Right atrium auricular region (tissue), 2 donors: ENCODE data around the gene BCO2. TPM values are rescaled to one million over a fixed set of nuclear protein-coding genes. Genes with fewer than 3 reads are reported as not detected.

Experiments
- DNase-seq: peaks from one replicate; pipeline ENCODE4 v3.0.0-alpha.2; 2019; ENCODE audit warnings: low spot score
- H3K27ac ChIP-seq, 2 donors: fragments of 200-600 bp; sonication (generic); 1 replicate in 1 of 2; 2 replicates in 1 of 2; pipeline ENCODE4 v1.5.1; 2016 to 2019
- H3K27me3 ChIP-seq, 2 donors: fragments of 200-600 bp; sonication (generic); one replicate each; pipeline versions ENCODE4 v1.5.1 to v1.6.0; 2017 to 2019
- H3K36me3 ChIP-seq: fragments of 200-600 bp; sonication (generic); one replicate; pipeline ENCODE4 v1.5.1; 2016
- H3K4me1 ChIP-seq, 2 donors: fragments of 200-600 bp; sonication (generic); one replicate each; pipeline versions ENCODE4 v1.5.1 to v1.6.0; 2017 to 2019
- H3K4me3 ChIP-seq, 2 donors: fragments of 200-600 bp; sonication (generic); 1 replicate in 1 of 2; 2 replicates in 1 of 2; pipeline ENCODE4 v1.5.1; 2017 to 2019; ENCODE audit warnings: mild to moderate bottlenecking in 1 of 2, moderate library complexity in 1 of 2
- H3K9me3 ChIP-seq, 2 donors: fragments of 200-600 bp; sonication (generic); one replicate each; pipeline ENCODE4 v1.5.1; 2019
- CTCF ChIP-seq, 2 donors: fragments of 200-600 bp; sonication (generic); IDR thresholded peaks; one replicate each; pipeline ENCODE4 v1.5.1; 2019; ENCODE audit warnings: antibody characterized with exemption in 2 of 2
- total RNA-seq, 2 donors: library from RNA; depleted of rRNA; stranded (reverse); fragments of >200 nt; gene quantifications; one replicate each; pipeline ENCODE4 v1.1.0, GENCODE V29; 2016

BCO2 gene
- total RNA-seq, 2 donors from 2014 or later = 40.6 to 44.7 TPM

GRCh38 chr11:112229159-112229558 is 53.8 kb downstream of the BCO2 start:
- Histone ChIP-seq H3K9me3 (no peaks in the 10 kb centered on the region), H3K27ac (no peak overlapping the region), H3K4me3 (no peak overlapping the region), H3K4me1 (peaks cover 0 to 10% of the 10 kb centered on the region in 2 donors), H3K36me3 (peaks cover 21% of the 10 kb centered on the region), H3K27me3 (no peaks in the 10 kb centered on the region)
- no peak for TF ChIP-seq CTCF (IDR thresholded peaks at IDR 0.05)
- DNase-seq = no peak

- Histone ChIP-seq H3K27me3 (no peaks in the 10 kb centered on the region), H3K36me3 (peaks cover 19% of the 10 kb centered on the region), H3K4me1 (peaks cover 0 to 10% of the 10 kb centered on the region in 2 donors), H3K9me3 (no peaks in the 10 kb centered on the region), H3K4me3 (no peak overlapping the region), H3K27ac (no peak overlapping the region)
- no peak for DNase-seq
- TF ChIP-seq CTCF (IDR thresholded peaks at IDR 0.05) = no peak
Observed at GRCh38 chr11:112229746-112230433, 54.6 kb downstream of the BCO2 start.

GRCh38 chr11:112231952-112232351 is 56.6 kb downstream of the BCO2 start:
- H3K4me1 ChIP-seq = peaks cover 0 to 9% of the 10 kb centered on the region in 2 donors
- no peak for DNase-seq
- H3K36me3 ChIP-seq = peaks cover 37% of the 10 kb centered on the region
- H3K4me3 ChIP-seq = no peak overlapping the region
- H3K27me3 ChIP-seq = no peaks in the 10 kb centered on the region
- no peak for TF ChIP-seq CTCF (IDR thresholded peaks at IDR 0.05)
- H3K9me3 ChIP-seq = no peaks in the 10 kb centered on the region
- no peak overlapping the region for H3K27ac ChIP-seq

DNA sequence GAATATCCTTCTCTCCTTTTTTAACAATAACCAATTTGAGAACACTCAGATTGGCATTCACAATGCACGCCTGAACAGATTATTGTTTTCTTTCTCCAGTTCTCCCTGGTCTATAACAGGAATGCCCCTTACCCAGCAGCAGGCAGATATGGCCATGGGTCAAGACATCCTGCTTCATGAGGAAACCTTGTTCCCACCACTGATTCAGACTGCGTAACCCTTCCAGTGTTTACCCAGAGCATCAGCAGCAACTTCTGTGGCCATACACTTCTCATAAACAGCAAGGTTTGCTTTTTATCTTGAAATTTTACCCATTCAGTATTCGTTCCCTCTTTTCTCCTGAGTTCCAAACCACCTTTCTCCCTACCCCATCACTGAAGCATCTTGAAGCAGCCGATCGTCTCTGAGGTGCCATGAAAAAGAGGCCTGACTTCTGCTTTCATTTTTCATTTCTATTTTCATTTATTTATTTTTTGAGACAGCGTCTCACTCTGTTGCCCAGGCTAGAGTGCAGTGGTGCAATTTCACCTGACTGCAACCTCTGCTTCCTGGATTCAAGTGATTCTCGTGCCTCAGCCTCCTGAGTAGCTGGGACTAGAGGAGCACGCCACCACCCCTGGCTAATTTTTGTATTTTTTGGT is 60.6 kb downstream of the BCO2 start:
- no peak for DNase-seq
- H3K4me3 ChIP-seq = no peak overlapping the region
- no peaks in the 10 kb centered on the region for H3K27me3 ChIP-seq
- H3K36me3 ChIP-seq = peaks cover 37% of the 10 kb centered on the region
- H3K4me1 ChIP-seq = no peaks in the 10 kb centered on the region
- no peaks in the 10 kb centered on the region for H3K9me3 ChIP-seq
- H3K27ac ChIP-seq = no peak overlapping the region
- TF ChIP-seq CTCF (IDR thresholded peaks at IDR 0.05) = no peak

- H3K9me3 ChIP-seq = no peaks in the 10 kb centered on the region
- no peak for DNase-seq
Observed at GRCh38 chr11:112237451-112237850, 62.1 kb downstream of the BCO2 start.

More at GRCh38 chr11:112237451-112237850, 62.1 kb downstream of the BCO2 start:
- no peaks in the 10 kb centered on the region for H3K27me3 ChIP-seq
- TF ChIP-seq CTCF (IDR thresholded peaks at IDR 0.05) = no peak
- H3K4me1 ChIP-seq = no peaks in the 10 kb centered on the region
- H3K27ac ChIP-seq = no peak overlapping the region
- peaks cover 32% of the 10 kb centered on the region for H3K36me3 ChIP-seq
- no peak overlapping the region for H3K4me3 ChIP-seq
